ENCODE results near the gene KIF3A.

KIF3A gene

GRCh38 chr5:132764671-132765238 lies 27.4 kb upstream of the KIF3A start:
- Histone ChIP-seq H3K27me3 (ENCODE audit: insufficient read depth, low read length, poor library complexity) (no peaks in the 10 kb centered on the region), H2AFZ (ENCODE audit: low read depth, low read length) (no peak overlapping the region), H3K9ac (ENCODE audit: low read depth, low read length) (no peak overlapping the region), H3K79me2 (ENCODE audit: insufficient read depth, low read length) (peaks cover 20% of the 10 kb centered on the region), H3K27ac (ENCODE audit: low read length) (no peak overlapping the region), H3K4me2 (ENCODE audit: insufficient read depth, low read length) (no peak overlapping the region), H4K20me1 (ENCODE audit: insufficient read depth, low read length) (peaks cover 33% of the 10 kb centered on the region), H3K4me1 (ENCODE audit: insufficient read depth, low read length) (no peaks in the 10 kb centered on the region; the same call in 1 of the 2 replicates), H3K36me3 (ENCODE audit: insufficient read depth, low read length) (peaks cover 54% of the 10 kb centered on the region), H3K9me3 (ENCODE audit: insufficient read depth, low read length, severe bottlenecking) (no peaks in the 10 kb centered on the region), H3K4me3 (ENCODE audit: low read depth in 1 of 2, low read length in 2 of 2) (no peak overlapping the region)
- DNase-seq (no peak), ATAC-seq (ENCODE audit: insufficient read depth, low read depth) (no peak)
- TF ChIP-seq EZH2 (IDR thresholded peaks at IDR 0.05; ENCODE audit: borderline replicate concordance, low read depth, low read length, severe bottlenecking) = no peak
- TF ChIP-seq CTCF (IDR thresholded peaks at IDR 0.05; ENCODE audit: borderline replicate concordance, extremely low read depth, low read length, poor library complexity, severe bottlenecking) = no peak

GRCh38 chr5:132764051-132764450 lies 26.7 kb upstream of the KIF3A start:
- Histone ChIP-seq H3K27me3 (ENCODE audit: insufficient read depth, low read length, poor library complexity) (no peaks in the 10 kb centered on the region), H3K4me2 (ENCODE audit: insufficient read depth, low read length) (no peak overlapping the region), H2AFZ (ENCODE audit: low read depth, low read length) (no peak overlapping the region), H3K9ac (ENCODE audit: low read depth, low read length) (no peak overlapping the region), H3K4me1 (ENCODE audit: insufficient read depth, low read length) (no peaks in the 10 kb centered on the region; the same call in 1 of the 2 replicates), H4K20me1 (ENCODE audit: insufficient read depth, low read length) (peaks cover 27% of the 10 kb centered on the region), H3K9me3 (ENCODE audit: insufficient read depth, low read length, severe bottlenecking) (no peaks in the 10 kb centered on the region), H3K4me3 (ENCODE audit: low read depth in 1 of 2, low read length in 2 of 2) (no peak overlapping the region), H3K27ac (ENCODE audit: low read length) (no peak overlapping the region), H3K79me2 (ENCODE audit: insufficient read depth, low read length) (peaks cover 16% of the 10 kb centered on the region; the same call in 1 of the 2 replicates), H3K36me3 (ENCODE audit: insufficient read depth, low read length) (peaks cover 61% of the 10 kb centered on the region)
- no peak for DNase-seq
- TF ChIP-seq CTCF (IDR thresholded peaks at IDR 0.05; ENCODE audit: borderline replicate concordance, extremely low read depth, low read length, poor library complexity, severe bottlenecking) = no peak
- ATAC-seq (ENCODE audit: insufficient read depth, low read depth) = no peak

- Histone ChIP-seq H3K27me3 (ENCODE audit: insufficient read depth, low read length, poor library complexity) (no peaks in the 10 kb centered on the region), H3K9ac (ENCODE audit: low read depth, low read length) (no peak overlapping the region), H3K4me3 (ENCODE audit: low read depth in 1 of 2, low read length in 2 of 2) (no peak overlapping the region), H3K9me3 (ENCODE audit: insufficient read depth, low read length, severe bottlenecking) (no peaks in the 10 kb centered on the region), H3K4me1 (ENCODE audit: insufficient read depth, low read length) (no peaks in the 10 kb centered on the region), H3K27ac (ENCODE audit: low read length) (no peak overlapping the region), H3K79me2 (ENCODE audit: insufficient read depth, low read length) (peaks cover 12% of the 10 kb centered on the region; the same call in 1 of the 2 replicates), H4K20me1 (ENCODE audit: insufficient read depth, low read length) (peaks cover 22% of the 10 kb centered on the region), H2AFZ (ENCODE audit: low read depth, low read length) (no peak overlapping the region), H3K36me3 (ENCODE audit: insufficient read depth, low read length) (peaks cover 68% of the 10 kb centered on the region), H3K4me2 (ENCODE audit: insufficient read depth, low read length) (no peak overlapping the region)
- no peak for TF ChIP-seq EZH2 (IDR thresholded peaks at IDR 0.05; ENCODE audit: borderline replicate concordance, low read depth, low read length, severe bottlenecking)
- DNase-seq = no peak
- ATAC-seq (ENCODE audit: insufficient read depth, low read depth) = no peak
These were observed 26.1 kb upstream of the KIF3A start for GRCh38 chr5:132763181-132764036.
